GM06990 (cell line): ENCODE results near the gene LONP2.
"Not testable (repeated sequence)": the region's sequence is repeated elsewhere in the genome, so short reads cannot be mapped to it uniquely, and the experiment has no call there.

Experiments
- DNase-seq: peaks from one replicate; pipeline ENCODE4 v3.0.0-alpha.2; 2011; ENCODE audit not compliant: insufficient read length; ENCODE audit errors: extremely low read depth
- H3K27me3 ChIP-seq: replicated peaks from 2 replicates; pipeline ENCODE4 v1.6.0; 2011; ENCODE audit warnings: low read length; ENCODE audit not compliant: control insufficient read depth, insufficient read depth
- H3K36me3 ChIP-seq: 2 replicates; pipeline ENCODE4 v1.5.1; 2011; ENCODE audit warnings: low read length; ENCODE audit not compliant: control insufficient read depth, insufficient read depth
- H3K4me3 ChIP-seq: replicated peaks from 2 replicates; pipeline ENCODE4 v1.5.1; 2011; ENCODE audit warnings: low read depth, mild to moderate bottlenecking, control low read depth, low read length
- CTCF ChIP-seq: IDR thresholded peaks from 2 replicates; pipeline ENCODE4 v1.5.1; 2011; ENCODE audit warnings: low read length, control low read depth, mild to moderate bottlenecking, inconsistent platforms; ENCODE audit not compliant: insufficient read depth, poor library complexity, severe bottlenecking

LONP2 gene

GRCh38 chr16:48386559-48387312 is 142.6 kb downstream of the LONP2 start:
- no peak overlapping the region for H3K4me3 ChIP-seq
- TF ChIP-seq CTCF: no peak
- H3K36me3 ChIP-seq: no peaks in the 10 kb centered on the region
- DNase-seq: no peak
- no peaks in the 10 kb centered on the region for H3K27me3 ChIP-seq

GRCh38 chr16:48392407-48392806 is 148.3 kb downstream of the LONP2 start:
- no peaks in the 10 kb centered on the region for H3K27me3 ChIP-seq
- TF ChIP-seq CTCF: no peak
- no peaks in the 10 kb centered on the region for H3K36me3 ChIP-seq
- no peak overlapping the region for H3K4me3 ChIP-seq
- no peak for DNase-seq

GRCh38 chr16:48393485-48394354 is 149.6 kb downstream of the LONP2 start:
- no peak for TF ChIP-seq CTCF
- Histone ChIP-seq H3K36me3 (no peaks in the 10 kb centered on the region), H3K27me3 (no peaks in the 10 kb centered on the region), H3K4me3 (no peak overlapping the region)
- DNase-seq: no peak

- Histone ChIP-seq H3K36me3 (no peaks in the 10 kb centered on the region), H3K4me3 (no peak overlapping the region), H3K27me3 (no peaks in the 10 kb centered on the region)
- DNase-seq: no peak
- no peak for TF ChIP-seq CTCF
Observed at GRCh38 chr16:48394355-48394703, 150.2 kb downstream of the LONP2 start.

GRCh38 chr16:48395375-48395774 is 151.3 kb downstream of the LONP2 start:
- no peaks in the 10 kb centered on the region for H3K36me3 ChIP-seq
- H3K4me3 ChIP-seq: no peak overlapping the region
- H3K27me3 ChIP-seq: no peaks in the 10 kb centered on the region
- DNase-seq: no peak
- no peak for TF ChIP-seq CTCF

GRCh38 chr16:48402547-48402946 is 158.4 kb downstream of the LONP2 start:
- H3K27me3 ChIP-seq, H3K36me3 ChIP-seq, DNase-seq, H3K4me3 ChIP-seq: not testable (repeated sequence)
